GM04504 (cell line): ENCODE data around the gene SH3PXD2B.
"Not testable (repeated sequence)": the region's sequence is repeated elsewhere in the genome, so short reads cannot be mapped to it uniquely, and the experiment has no call there.

Experiments used
- DNase-seq: peaks from one replicate; pipeline ENCODE4 v3.0.0-alpha.2; 2012; ENCODE audit warnings: low read depth

Gene SH3PXD2B

DNA sequence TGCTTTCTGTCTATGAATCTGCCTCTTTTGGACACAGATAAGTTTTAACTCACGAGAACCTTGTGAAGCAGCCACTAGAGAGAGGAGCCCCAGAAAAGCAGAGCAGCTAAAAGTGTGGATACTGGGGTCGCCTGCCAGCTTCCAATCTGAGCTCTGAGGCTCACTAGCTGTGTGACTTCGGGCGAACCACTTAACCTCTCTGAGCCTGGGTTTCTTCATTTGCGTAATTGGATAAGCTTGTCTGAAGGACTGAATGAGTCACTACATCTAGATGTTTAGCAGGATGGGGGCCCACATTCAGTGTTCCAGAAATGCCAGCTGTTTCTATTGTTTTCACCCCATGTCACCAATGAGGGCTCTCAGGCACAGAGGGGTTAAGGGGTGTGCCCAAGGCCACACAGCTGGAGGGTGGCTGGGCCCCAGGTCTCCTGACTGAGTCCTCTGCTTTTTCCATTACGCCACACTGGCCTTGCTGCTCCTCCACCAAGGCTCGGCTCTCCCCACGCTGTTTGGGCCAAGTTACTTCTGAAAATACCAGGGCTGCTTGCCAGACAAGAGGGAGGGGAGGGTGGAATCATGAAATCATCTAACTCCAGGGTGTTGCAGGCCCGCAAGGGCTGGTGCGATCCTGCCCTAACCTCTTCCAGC is 36.2 kb downstream of the SH3PXD2B start:
- DNase-seq: peak; percentile 97

GRCh38 chr5:172417130-172417841 is 37.0 kb downstream of the SH3PXD2B start:
- no peak for DNase-seq

DNA sequence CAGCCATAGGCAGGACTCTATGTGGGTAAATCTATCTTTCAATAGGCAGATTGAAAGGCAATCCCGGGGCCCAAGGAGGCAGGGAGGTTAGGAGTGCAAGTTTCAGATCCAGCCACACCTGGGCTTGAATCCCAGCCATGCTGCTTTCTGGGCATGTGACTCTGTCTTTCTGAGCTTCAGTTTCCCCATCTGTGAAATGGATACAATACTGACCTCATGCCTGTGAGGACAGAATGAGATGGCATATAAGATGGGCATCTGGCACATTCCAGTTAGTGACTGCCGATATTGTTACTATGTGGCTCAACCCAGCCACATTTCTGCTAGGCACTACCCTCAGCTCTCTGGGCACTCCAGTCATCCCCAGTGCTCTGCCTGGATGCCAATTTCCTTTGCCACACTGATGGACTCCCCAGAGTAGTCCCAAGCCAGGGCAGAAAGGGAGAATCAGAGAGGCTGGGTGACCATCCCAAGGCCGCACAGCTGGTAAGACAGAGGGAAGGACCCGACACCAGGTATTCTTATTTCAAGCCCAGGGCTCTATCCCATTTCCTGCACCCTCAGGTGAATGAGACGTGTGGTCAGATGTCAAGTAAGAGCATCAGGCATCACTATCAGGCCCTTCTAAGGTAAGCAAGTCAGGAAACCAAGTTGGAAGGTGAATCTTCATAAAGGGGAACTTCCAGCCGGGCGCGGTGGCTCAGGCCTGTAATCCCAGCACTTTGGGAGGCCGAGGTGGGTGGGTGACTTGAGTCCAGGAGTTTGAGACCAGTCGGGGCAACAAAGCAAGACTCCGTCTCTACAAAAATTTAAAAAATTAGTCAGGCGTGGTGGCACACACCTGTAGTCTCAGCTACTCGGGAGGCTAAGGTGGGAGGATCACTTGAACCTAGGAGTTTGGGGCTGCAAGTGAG is 38.7 kb downstream of the SH3PXD2B start:
- DNase-seq: no peak

GRCh38 chr5:172414531-172415361 is 39.6 kb downstream of the SH3PXD2B start:
- DNase-seq: no peak

GRCh38 chr5:172413601-172414171 is 40.6 kb downstream of the SH3PXD2B start:
- DNase-seq: no peak

GRCh38 chr5:172412724-172413286 is 41.5 kb downstream of the SH3PXD2B start:
- peak; percentile 96 for DNase-seq

- DNase-seq: no peak
These were observed 42.7 kb downstream of the SH3PXD2B start for GRCh38 chr5:172411484-172412072.

DNA sequence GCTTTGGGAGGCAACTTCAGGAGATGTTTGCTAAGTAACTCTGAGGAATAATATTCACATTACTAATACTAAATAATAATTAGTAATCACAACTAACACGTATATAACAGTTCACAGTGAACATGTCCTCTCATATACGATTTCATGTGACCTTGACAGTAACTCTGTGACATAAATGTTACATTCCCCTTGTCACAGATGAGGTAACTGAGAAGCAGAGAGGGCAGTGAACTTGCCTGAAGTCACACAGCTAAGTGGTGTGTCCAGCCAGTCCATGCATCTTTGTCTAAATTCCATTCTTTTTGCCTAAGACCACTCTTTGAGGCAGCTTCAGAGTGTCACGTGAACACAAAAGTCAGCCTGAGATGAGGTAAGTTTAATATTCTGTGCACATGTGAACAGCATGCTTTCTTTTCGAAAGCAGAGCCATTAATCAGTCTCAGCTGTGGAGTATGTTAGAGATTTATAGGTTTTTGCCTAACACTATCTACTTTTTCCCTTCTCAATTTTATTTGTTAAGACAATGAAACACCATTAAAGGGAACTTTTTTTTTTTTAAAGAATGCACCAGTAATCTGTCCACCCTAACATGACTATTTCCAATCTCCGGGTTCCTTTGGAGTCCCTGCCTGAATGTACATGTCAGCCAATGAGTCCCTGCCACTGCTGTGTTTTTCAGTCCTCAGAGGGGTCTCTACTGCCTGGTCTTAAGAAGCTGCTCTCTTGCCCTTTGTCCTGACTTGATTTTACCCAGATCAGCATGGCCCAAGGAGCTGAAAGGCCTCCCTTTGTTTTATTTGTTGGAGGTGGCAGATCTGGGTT is 43.5 kb downstream of the SH3PXD2B start:
- no peak for DNase-seq

DNA sequence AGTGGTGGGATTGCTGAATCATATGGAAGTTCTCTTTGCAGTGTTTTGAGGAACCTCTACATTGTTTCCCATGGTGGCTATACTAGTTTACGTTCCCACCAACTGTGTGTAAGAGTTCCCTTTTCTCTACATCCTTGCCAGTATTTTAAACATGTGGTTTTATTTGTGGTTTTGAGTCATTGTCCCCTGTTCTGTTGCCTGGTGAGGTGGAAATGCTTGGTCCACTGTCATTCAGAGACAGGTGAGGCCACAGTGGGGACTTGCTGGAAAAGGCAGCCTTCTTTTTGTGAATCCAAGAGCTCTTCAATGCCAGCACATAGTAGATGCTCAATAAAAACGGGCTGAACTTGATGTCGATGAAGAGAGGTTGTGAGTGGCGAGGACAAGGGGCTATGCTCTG is 44.2 kb downstream of the SH3PXD2B start:
- no peak for DNase-seq

GRCh38 chr5:172409477-172409876 is 44.8 kb downstream of the SH3PXD2B start:
- not testable (repeated sequence) for DNase-seq

- no peak for DNase-seq
These were observed 46.5 kb downstream of the SH3PXD2B start for GRCh38 chr5:172407822-172408221.

DNA sequence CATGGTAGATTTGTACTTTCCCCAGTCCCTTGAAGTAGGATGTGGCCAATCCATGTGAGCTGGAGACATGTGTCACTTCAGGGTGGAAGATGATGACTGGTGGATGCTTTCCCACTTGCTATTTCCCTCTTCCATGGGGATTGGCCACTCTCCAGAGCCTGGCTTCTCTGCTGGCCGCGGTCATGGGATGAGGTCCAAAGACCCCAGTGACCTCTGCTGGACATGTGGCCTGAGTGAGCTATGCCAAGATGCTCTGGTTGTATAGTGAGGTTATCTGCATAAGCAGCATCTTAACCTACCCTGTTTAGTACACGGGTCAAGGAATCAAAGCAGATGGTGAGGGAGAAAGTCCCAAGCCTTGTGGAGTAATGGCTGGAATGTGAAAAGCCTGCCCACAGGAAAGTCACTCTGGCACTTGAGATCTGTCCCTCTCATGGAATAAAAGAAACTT is 47.1 kb downstream of the SH3PXD2B start:
- no peak for DNase-seq

GRCh38 chr5:172405226-172406107 is 48.9 kb downstream of the SH3PXD2B start:
- no peak for DNase-seq

- DNase-seq: no peak
These were observed 49.6 kb downstream of the SH3PXD2B start for GRCh38 chr5:172404746-172405145.

- no peak for DNase-seq
These were observed 50.5 kb downstream of the SH3PXD2B start for GRCh38 chr5:172403817-172404216.

GRCh38 chr5:172403189-172403796 is 51.0 kb downstream of the SH3PXD2B start:
- DNase-seq: no peak

DNA sequence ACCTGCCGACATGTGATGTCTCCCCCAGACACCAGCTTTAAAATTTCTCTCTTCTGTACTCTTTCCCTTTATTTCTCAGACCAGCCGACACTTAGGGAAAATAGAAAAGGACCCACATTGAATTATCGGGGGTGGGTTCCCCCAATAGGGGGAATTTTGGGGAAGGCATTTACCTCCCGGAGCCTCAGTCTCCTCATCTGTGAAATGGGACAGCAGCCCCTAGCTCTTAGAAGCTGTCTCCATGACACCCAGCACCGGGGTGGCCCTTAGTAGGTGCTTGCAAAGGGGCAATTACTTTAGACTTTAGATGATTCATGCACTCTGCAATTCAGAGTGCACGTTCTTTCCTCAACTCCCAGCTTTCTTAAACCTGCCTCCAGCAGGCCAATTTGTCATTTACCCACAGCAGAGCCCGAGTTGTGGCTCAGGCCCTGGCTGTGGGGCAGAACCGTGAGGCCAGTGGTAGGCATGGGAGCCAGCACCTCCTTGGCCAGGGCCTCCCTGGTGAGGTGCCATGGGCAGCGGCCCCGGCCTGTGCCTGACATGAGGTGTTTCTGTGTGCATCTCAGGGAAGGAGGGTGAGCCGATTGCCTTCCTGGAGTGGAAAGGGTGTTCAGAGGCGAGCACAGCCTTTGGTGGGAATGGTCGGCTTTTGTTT is 51.7 kb downstream of the SH3PXD2B start:
- no peak for DNase-seq

DNA sequence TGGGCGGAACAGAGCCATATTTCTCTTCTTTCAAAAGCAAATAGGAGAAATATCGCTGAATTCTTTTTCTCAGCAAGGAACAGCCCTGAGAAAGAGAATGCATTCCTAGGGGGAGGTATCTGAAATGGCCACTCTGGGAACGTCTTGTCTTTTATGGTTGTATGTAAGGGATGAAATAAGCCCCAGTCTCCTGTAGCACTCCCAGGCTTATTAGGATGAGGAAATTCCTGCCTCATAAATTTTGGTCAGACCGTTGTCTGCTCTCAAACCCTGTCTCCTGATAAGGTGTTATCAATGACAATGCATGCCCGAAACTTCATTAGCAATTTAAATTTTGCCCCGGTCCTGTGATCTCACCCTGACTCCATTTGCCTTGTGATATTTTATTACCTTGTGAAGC is 52.3 kb downstream of the SH3PXD2B start:
- not testable (repeated sequence) for DNase-seq
